Measurements from ENCODE around the gene CHRNA4. TPM values are rescaled to one million over a fixed set of nuclear protein-coding genes. Genes with fewer than 3 reads are reported as not detected.

CHRNA4 gene
- total and polyA plus RNA-seq, 10 of the 15 experiments (the other 5 are each of a cell fraction or from before 2014, with no cell fraction given), result 0.04 to 0.41 (median 0.06) TPM; not detected in 5

DNA sequence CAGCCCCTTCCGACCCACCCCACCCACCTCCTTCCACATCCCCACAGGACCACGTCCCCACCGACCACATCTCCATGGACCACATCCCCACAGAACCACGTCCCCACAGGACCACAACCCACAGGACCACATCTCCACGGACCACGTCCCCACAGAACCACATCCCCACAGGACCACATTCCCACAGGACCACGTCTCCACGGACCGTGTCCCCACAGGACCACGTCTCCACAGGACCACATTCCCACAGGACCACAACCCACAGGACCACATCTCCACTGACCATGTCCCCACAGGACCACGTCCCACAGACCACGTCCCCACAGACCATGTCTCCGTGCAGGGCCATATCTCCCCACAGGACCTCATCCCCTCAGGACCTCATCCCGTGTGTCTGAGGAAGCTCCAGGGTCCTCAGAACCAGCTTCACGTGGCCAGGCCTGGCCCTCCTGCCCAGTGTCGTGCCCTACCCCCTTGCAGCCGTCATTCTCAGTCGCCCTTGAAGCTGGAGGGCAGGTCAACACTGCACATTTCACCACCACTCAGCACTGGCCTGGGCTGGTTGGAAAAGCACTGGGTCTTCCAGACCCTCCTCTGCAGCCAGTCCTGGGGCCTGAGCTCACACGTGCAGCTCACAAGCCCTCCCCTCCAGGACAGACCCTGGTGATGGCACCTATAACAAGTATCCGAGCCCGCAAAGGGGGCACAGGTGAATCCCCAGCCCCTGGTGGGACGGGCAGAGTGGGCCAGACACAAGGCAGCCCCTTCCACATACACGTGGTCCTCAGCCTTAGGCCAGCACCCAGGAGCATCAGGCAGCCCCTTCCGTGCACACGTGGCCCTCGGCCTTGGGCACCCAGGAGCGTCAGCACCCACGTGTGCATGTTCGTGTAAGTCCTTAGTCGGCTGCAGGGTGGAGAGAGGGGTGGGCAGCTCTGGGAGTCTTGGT is 3.9 kb downstream of the CHRNA4 start:
- intact Hi-C loops (cut with micrococcal nuclease; ENCODE audit: unreplicated experiment) (no loop called here), in situ Hi-C loops (cut with MboI) (no loop called here)
- BruUV-seq (replicated peaks), result no TSS peak
- H3K4me2 ChIP-seq (ENCODE audit: control insufficient read depth, insufficient read depth), result no peak overlapping the region
- H3K9ac ChIP-seq (ENCODE audit: control insufficient read depth, insufficient read depth, low read length), result no peak overlapping the region
- no peaks in the 10 kb centered on the region; the same call in 2 of the 3 replicates for H3K9me3 ChIP-seq (replicated peaks; ENCODE audit: control insufficient read depth, insufficient read depth, low read length)
- WGBS (ENCODE audit: insufficient coverage, insufficient replicate concordance, low lambda C conversion rate, missing lambda C conversion rate), result 17% methylated on average over 26 of the region's 30 CpGs
- H3K4me3 ChIP-seq, result no peak overlapping the region
- ATAC-seq (no peak), FAIRE-seq (no peak), DNase-seq (ENCODE audit: low read depth, low spot score) (no peak)
- no peaks in the 10 kb centered on the region for H3K4me1 ChIP-seq (ENCODE audit: control insufficient read depth, insufficient read depth, low read length)
- no peaks in the 10 kb centered on the region for H4K20me1 ChIP-seq (ENCODE audit: control insufficient read depth, insufficient read depth)
- ChIA-PET SMC1A (ENCODE audit: uncharacterized antibody, unreplicated experiment) (no interaction called here), RAD21 (ENCODE audit: unreplicated experiment) (interaction anchor here (0.6 to 1.0 kb wide), 2 partner anchors 47 to 180 kb away, joined by 3 read pairs; partner anchors contain the start of gene PTK6), POLR2A (no interaction called here), CTCF (no interaction called here)
- no peak overlapping the region for H3K27ac ChIP-seq (ENCODE audit: control insufficient read depth, insufficient read depth)
- no peaks in the 10 kb centered on the region for H3K36me3 ChIP-seq (ENCODE audit: control insufficient read depth in 2 of 2, insufficient read depth in 2 of 2, low read length in 1 of 2)
- no peak overlapping the region for H2AFZ ChIP-seq (ENCODE audit: control insufficient read depth, low read depth, low read length)
- TF ChIP-seq YBX1 (IDR thresholded peaks at IDR 0.05), result no peak
- TF ChIP-seq HDGF (IDR thresholded peaks at IDR 0.05), result no peak
- no peak for TF ChIP-seq BHLHE40 (IDR thresholded peaks at IDR 0.05; ENCODE audit: borderline replicate concordance in 1 of 2, low read depth in 2 of 2, low read length in 1 of 2)
- no peak for TF ChIP-seq PAX5 (IDR thresholded peaks at IDR 0.05; ENCODE audit: borderline replicate concordance, low read depth, low read length)
- no peak for TF ChIP-seq JUNB (IDR thresholded peaks at IDR 0.05)
- TF ChIP-seq RAD21 (IDR thresholded peaks at IDR 0.05; ENCODE audit: insufficient read depth, low read depth, low read length), result no peak
- TF ChIP-seq, protein P1, sequence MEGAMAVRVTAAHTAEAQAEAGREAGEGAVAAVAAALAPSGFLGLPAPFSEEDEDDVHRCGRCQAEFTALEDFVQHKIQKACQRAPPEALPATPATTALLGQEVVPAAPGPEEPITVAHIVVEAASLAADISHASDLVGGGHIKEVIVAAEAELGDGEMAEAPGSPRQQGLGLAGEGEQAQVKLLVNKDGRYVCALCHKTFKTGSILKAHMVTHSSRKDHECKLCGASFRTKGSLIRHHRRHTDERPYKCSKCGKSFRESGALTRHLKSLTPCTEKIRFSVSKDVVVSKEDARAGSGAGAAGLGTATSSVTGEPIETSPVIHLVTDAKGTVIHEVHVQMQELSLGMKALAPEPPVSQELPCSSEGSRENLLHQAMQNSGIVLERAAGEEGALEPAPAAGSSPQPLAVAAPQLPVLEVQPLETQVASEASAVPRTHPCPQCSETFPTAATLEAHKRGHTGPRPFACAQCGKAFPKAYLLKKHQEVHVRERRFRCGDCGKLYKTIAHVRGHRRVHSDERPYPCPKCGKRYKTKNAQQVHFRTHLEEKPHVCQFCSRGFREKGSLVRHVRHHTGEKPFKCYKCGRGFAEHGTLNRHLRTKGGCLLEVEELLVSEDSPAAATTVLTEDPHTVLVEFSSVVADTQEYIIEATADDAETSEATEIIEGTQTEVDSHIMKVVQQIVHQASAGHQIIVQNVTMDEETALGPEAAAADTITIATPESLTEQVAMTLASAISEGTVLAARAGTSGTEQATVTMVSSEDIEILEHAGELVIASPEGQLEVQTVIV (IDR thresholded peaks at IDR 0.05; ENCODE audit: borderline replicate concordance, partially characterized antibody), result no peak
- TF ChIP-seq, protein P2, sequence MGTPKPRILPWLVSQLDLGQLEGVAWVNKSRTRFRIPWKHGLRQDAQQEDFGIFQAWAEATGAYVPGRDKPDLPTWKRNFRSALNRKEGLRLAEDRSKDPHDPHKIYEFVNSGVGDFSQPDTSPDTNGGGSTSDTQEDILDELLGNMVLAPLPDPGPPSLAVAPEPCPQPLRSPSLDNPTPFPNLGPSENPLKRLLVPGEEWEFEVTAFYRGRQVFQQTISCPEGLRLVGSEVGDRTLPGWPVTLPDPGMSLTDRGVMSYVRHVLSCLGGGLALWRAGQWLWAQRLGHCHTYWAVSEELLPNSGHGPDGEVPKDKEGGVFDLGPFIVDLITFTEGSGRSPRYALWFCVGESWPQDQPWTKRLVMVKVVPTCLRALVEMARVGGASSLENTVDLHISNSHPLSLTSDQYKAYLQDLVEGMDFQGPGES (IDR thresholded peaks at IDR 0.05), result no peak
- TF ChIP-seq TCF3 (IDR thresholded peaks at IDR 0.05; ENCODE audit: borderline replicate concordance, insufficient read depth, low read depth, low read length), result no peak
- TF ChIP-seq, protein P3, sequence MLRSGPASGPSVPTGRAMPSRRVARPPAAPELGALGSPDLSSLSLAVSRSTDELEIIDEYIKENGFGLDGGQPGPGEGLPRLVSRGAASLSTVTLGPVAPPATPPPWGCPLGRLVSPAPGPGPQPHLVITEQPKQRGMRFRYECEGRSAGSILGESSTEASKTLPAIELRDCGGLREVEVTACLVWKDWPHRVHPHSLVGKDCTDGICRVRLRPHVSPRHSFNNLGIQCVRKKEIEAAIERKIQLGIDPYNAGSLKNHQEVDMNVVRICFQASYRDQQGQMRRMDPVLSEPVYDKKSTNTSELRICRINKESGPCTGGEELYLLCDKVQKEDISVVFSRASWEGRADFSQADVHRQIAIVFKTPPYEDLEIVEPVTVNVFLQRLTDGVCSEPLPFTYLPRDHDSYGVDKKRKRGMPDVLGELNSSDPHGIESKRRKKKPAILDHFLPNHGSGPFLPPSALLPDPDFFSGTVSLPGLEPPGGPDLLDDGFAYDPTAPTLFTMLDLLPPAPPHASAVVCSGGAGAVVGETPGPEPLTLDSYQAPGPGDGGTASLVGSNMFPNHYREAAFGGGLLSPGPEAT (IDR thresholded peaks at IDR 0.05; ENCODE audit: low read depth), result no peak
- TF ChIP-seq NFIC (IDR thresholded peaks at IDR 0.05; ENCODE audit: low read depth, low read length), result no peak
- TF ChIP-seq RBBP5 (conservative IDR thresholded peaks at IDR 0.05), result no peak
- no peak for TF ChIP-seq SMARCA5 (IDR thresholded peaks at IDR 0.05)
- TF ChIP-seq, protein P4, sequence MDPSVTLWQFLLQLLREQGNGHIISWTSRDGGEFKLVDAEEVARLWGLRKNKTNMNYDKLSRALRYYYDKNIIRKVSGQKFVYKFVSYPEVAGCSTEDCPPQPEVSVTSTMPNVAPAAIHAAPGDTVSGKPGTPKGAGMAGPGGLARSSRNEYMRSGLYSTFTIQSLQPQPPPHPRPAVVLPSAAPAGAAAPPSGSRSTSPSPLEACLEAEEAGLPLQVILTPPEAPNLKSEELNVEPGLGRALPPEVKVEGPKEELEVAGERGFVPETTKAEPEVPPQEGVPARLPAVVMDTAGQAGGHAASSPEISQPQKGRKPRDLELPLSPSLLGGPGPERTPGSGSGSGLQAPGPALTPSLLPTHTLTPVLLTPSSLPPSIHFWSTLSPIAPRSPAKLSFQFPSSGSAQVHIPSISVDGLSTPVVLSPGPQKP (IDR thresholded peaks at IDR 0.05; ENCODE audit: low read depth, low read length), result no peak
- TF ChIP-seq SMAD5 (IDR thresholded peaks at IDR 0.05; ENCODE audit: low read depth), result no peak
- TF ChIP-seq POLR2AphosphoS2 (IDR thresholded peaks at IDR 0.05; ENCODE audit: low read depth, low read length), result no peak
- no peaks in the 10 kb centered on the region for H3K27me3 ChIP-seq (replicated peaks in 1 of 2; ENCODE audit: control insufficient read depth in 2 of 2, insufficient read depth in 2 of 2, low read length in 1 of 2)
- no peaks in the 10 kb centered on the region for H3K79me2 ChIP-seq (ENCODE audit: control insufficient read depth, insufficient read depth, low read length)
